Measurements from ENCODE around the gene GLO1. TPM values are rescaled to one million over a fixed set of nuclear protein-coding genes. Genes with fewer than 3 reads are reported as not detected.
A peak's percentile ranks its signal among the peaks of the same experiment; 100 is the strongest.

The GLO1 gene
- total and polyA plus RNA-seq, 2 donors from 2014 or later: 67.3 to 126 TPM

- no peak for TF ChIP-seq CTCF (IDR thresholded peaks at IDR 0.05; ENCODE audit: borderline replicate concordance, extremely low read depth, insufficient read depth)
- DNase-seq (no peak), FAIRE-seq (peak; percentile 32)
- peaks cover 0 to 7% (median 4%) of the 10 kb centered on the region in 3 donors for H3K4me1 ChIP-seq (ENCODE audit: control insufficient read depth in 2 of 3, insufficient read depth in 2 of 3, low read depth in 1 of 3, low read length in 3 of 3)
- H3K4me3 ChIP-seq (ENCODE audit: low read length in 3 of 3): no peak overlapping the region
- intact Hi-C loops (cut with DNase I): no loop called here
- peak overlapping the region in 1 of 2 donors; percentile 45 for H3K27ac ChIP-seq (ENCODE audit: low read depth in 2 of 2, low read length in 2 of 2)
- H3K9me3 ChIP-seq (ENCODE audit: control insufficient read depth in 2 of 3, insufficient read depth in 1 of 3, low read length in 3 of 3): no peaks in the 10 kb centered on the region
- no peaks in the 10 kb centered on the region for H3K27me3 ChIP-seq (ENCODE audit: control insufficient read depth, insufficient read depth, low read length)
- H3K9ac ChIP-seq (ENCODE audit: low read length in 3 of 3): no peak overlapping the region
- peaks cover 0 to 2% (median 0%) of the 10 kb centered on the region in 3 donors for H3K36me3 ChIP-seq (ENCODE audit: control insufficient read depth in 2 of 3, insufficient read depth in 3 of 3, low read length in 3 of 3)
Measured at GRCh38 chr6:38644951-38645350, 58.0 kb downstream of the GLO1 start.

- peak overlapping the region; percentile 85 to 96 (median 89) for H3K9ac ChIP-seq (ENCODE audit: low read length in 3 of 3)
- no peaks in the 10 kb centered on the region for H3K36me3 ChIP-seq (ENCODE audit: control insufficient read depth in 2 of 3, insufficient read depth in 3 of 3, low read length in 3 of 3)
- intact Hi-C loops (cut with DNase I): no loop called here
- no peaks in the 10 kb centered on the region for H3K27me3 ChIP-seq (ENCODE audit: control insufficient read depth, insufficient read depth, low read length)
- no peak for TF ChIP-seq CTCF (IDR thresholded peaks at IDR 0.05; ENCODE audit: borderline replicate concordance, extremely low read depth, insufficient read depth)
- peak overlapping the region; percentile 91 to 98 (median 96) for H3K4me3 ChIP-seq (ENCODE audit: low read length in 3 of 3)
- H3K9me3 ChIP-seq (ENCODE audit: control insufficient read depth in 2 of 3, insufficient read depth in 1 of 3, low read length in 3 of 3): no peaks in the 10 kb centered on the region
- FAIRE-seq: no peak
- DNase-seq: peak in 4 of 5 donors; percentile 10 to 72 (median 31)
- peak overlapping the region; percentile 72 to 95 for H3K27ac ChIP-seq (ENCODE audit: low read depth in 2 of 2, low read length in 2 of 2)
- peaks cover 4 to 10% (median 7%) of the 10 kb centered on the region in 3 donors for H3K4me1 ChIP-seq (ENCODE audit: control insufficient read depth in 2 of 3, insufficient read depth in 2 of 3, low read depth in 1 of 3, low read length in 3 of 3)
Measured at GRCh38 chr6:38640216-38640909, 62.6 kb downstream of the GLO1 start.

- no peak for TF ChIP-seq CTCF (IDR thresholded peaks at IDR 0.05; ENCODE audit: borderline replicate concordance, extremely low read depth, insufficient read depth)
- peaks cover 4 to 10% (median 7%) of the 10 kb centered on the region in 3 donors for H3K4me1 ChIP-seq (ENCODE audit: control insufficient read depth in 2 of 3, insufficient read depth in 2 of 3, low read depth in 1 of 3, low read length in 3 of 3)
- H3K9me3 ChIP-seq (ENCODE audit: control insufficient read depth in 2 of 3, insufficient read depth in 1 of 3, low read length in 3 of 3): no peaks in the 10 kb centered on the region
- DNase-seq: peak; percentile 88 to 95 (median 93)
- FAIRE-seq: no peak
- peak within 1 kb of the TSS; percentile 91 to 98 (median 96) for H3K4me3 ChIP-seq (ENCODE audit: low read length in 3 of 3)
- no peaks in the 10 kb centered on the region for H3K27me3 ChIP-seq (ENCODE audit: control insufficient read depth, insufficient read depth, low read length)
- peak within 1 kb of the TSS; percentile 85 to 96 (median 89) for H3K9ac ChIP-seq (ENCODE audit: low read length in 3 of 3)
- no peaks in the 10 kb centered on the region for H3K36me3 ChIP-seq (ENCODE audit: control insufficient read depth in 2 of 3, insufficient read depth in 3 of 3, low read length in 3 of 3)
- intact Hi-C loops (cut with DNase I): no loop called here
- H3K27ac ChIP-seq (ENCODE audit: low read depth in 2 of 2, low read length in 2 of 2): peak within 1 kb of the TSS; percentile 72 to 95
Measured at GRCh38 chr6:38639498-38640215, 63.3 kb downstream of the GLO1 start, which contains the start of gene BTBD9. BTBD9 (minus strand) TSS chr6:38639929.

All from kidney (tissue), 14 donors.